ENCODE measurements around the gene WNT4.

WNT4 gene

GRCh38 chr1:22104094-22104493, 38.8 kb downstream of the WNT4 start:
- no peak for TF ChIP-seq GATA2 (IDR thresholded peaks at IDR 0.05; ENCODE audit: low read depth, low read length)
- TF ChIP-seq GATA3 (IDR thresholded peaks at IDR 0.05; ENCODE audit: low read depth, low read length) = no peak

- no peak for TF ChIP-seq GATA2 (IDR thresholded peaks at IDR 0.05; ENCODE audit: low read depth, low read length)
Observed at GRCh38 chr1:22102746-22103145, 40.2 kb downstream of the WNT4 start.

GRCh38 chr1:22101995-22102394, 40.9 kb downstream of the WNT4 start:
- no peak for TF ChIP-seq GATA3 (IDR thresholded peaks at IDR 0.05; ENCODE audit: low read depth, low read length)
- TF ChIP-seq GATA2 (IDR thresholded peaks at IDR 0.05; ENCODE audit: low read depth, low read length) = no peak

- no peak for TF ChIP-seq GATA2 (IDR thresholded peaks at IDR 0.05; ENCODE audit: low read depth, low read length)
- no peak for TF ChIP-seq GATA3 (IDR thresholded peaks at IDR 0.05; ENCODE audit: low read depth, low read length)
Observed at GRCh38 chr1:22101199-22101598, 41.7 kb downstream of the WNT4 start.

GRCh38 chr1:22100168-22100567, 42.7 kb downstream of the WNT4 start:
- TF ChIP-seq GATA2 (IDR thresholded peaks at IDR 0.05; ENCODE audit: low read depth, low read length) (no peak), GATA3 (IDR thresholded peaks at IDR 0.05; ENCODE audit: low read depth, low read length) (no peak)

- no peak for TF ChIP-seq GATA2 (IDR thresholded peaks at IDR 0.05; ENCODE audit: low read depth, low read length)
- TF ChIP-seq GATA3 (IDR thresholded peaks at IDR 0.05; ENCODE audit: low read depth, low read length) = no peak
Observed at GRCh38 chr1:22098752-22099151, 44.1 kb downstream of the WNT4 start.

GRCh38 chr1:22096463-22096862, 46.4 kb downstream of the WNT4 start:
- TF ChIP-seq GATA3 (IDR thresholded peaks at IDR 0.05; ENCODE audit: low read depth, low read length) (no peak), GATA2 (IDR thresholded peaks at IDR 0.05; ENCODE audit: low read depth, low read length) (no peak)

- TF ChIP-seq GATA2 (IDR thresholded peaks at IDR 0.05; ENCODE audit: low read depth, low read length) (no peak), GATA3 (IDR thresholded peaks at IDR 0.05; ENCODE audit: low read depth, low read length) (no peak)
Observed at GRCh38 chr1:22096036-22096435, 46.9 kb downstream of the WNT4 start.

- TF ChIP-seq GATA3 (IDR thresholded peaks at IDR 0.05; ENCODE audit: low read depth, low read length) (no peak), GATA2 (IDR thresholded peaks at IDR 0.05; ENCODE audit: low read depth, low read length) (no peak)
Observed at GRCh38 chr1:22093513-22093912, 49.4 kb downstream of the WNT4 start.

- no peak for TF ChIP-seq GATA2 (IDR thresholded peaks at IDR 0.05; ENCODE audit: low read depth, low read length)
- no peak for TF ChIP-seq GATA3 (IDR thresholded peaks at IDR 0.05; ENCODE audit: low read depth, low read length)
Observed at GRCh38 chr1:22090867-22091266, 52.0 kb downstream of the WNT4 start.

GRCh38 chr1:22089787-22090186, 53.1 kb downstream of the WNT4 start:
- TF ChIP-seq GATA2 (IDR thresholded peaks at IDR 0.05; ENCODE audit: low read depth, low read length) (no peak), GATA3 (IDR thresholded peaks at IDR 0.05; ENCODE audit: low read depth, low read length) (no peak)

- TF ChIP-seq GATA3 (IDR thresholded peaks at IDR 0.05; ENCODE audit: low read depth, low read length) = no peak
- no peak for TF ChIP-seq GATA2 (IDR thresholded peaks at IDR 0.05; ENCODE audit: low read depth, low read length)
Observed at GRCh38 chr1:22089134-22089571, 53.7 kb downstream of the WNT4 start.

GRCh38 chr1:22088331-22088730, 54.6 kb downstream of the WNT4 start:
- TF ChIP-seq GATA3 (IDR thresholded peaks at IDR 0.05; ENCODE audit: low read depth, low read length) (no peak), GATA2 (IDR thresholded peaks at IDR 0.05; ENCODE audit: low read depth, low read length) (no peak)

GRCh38 chr1:22080191-22080590, 62.7 kb downstream of the WNT4 start:
- TF ChIP-seq GATA2 (IDR thresholded peaks at IDR 0.05; ENCODE audit: low read depth, low read length) (no peak), GATA3 (IDR thresholded peaks at IDR 0.05; ENCODE audit: low read depth, low read length) (no peak)

- TF ChIP-seq GATA2 (IDR thresholded peaks at IDR 0.05; ENCODE audit: low read depth, low read length) (no peak), GATA3 (IDR thresholded peaks at IDR 0.05; ENCODE audit: low read depth, low read length) (no peak)
Observed at GRCh38 chr1:22078133-22078532, 64.8 kb downstream of the WNT4 start.

- TF ChIP-seq GATA3 (IDR thresholded peaks at IDR 0.05; ENCODE audit: low read depth, low read length) (no peak), GATA2 (IDR thresholded peaks at IDR 0.05; ENCODE audit: low read depth, low read length) (no peak)
Observed at GRCh38 chr1:22077728-22078127, 65.2 kb downstream of the WNT4 start.

Measured in SH-SY5Y (cell line).